IMR-90 (cell line): Measurements from ENCODE around the gene LAIR1. TPM values are rescaled to one million over a fixed set of nuclear protein-coding genes. Genes with fewer than 3 reads are reported as not detected.

Experiments
- ATAC-seq: fragments of 200-7000 bp; cut with Tn5 transposase; 2 replicates; pipeline ENCODE4 v1.9.1; 2020; ENCODE audit warnings: low read depth, mild to moderate bottlenecking, moderate library complexity
- BruUV-seq: library from RNA; stranded (reverse); fragments of 400-500 nt; replicated peaks from 2 replicates; lab custom pipeline; 2021; lab: Mats Ljungman, UMichigan
- CTCF ChIA-PET: fragments of 300-600 bp; formaldehyde crosslinking; extraction: SDS; loops from one replicate; lab custom pipeline; 2021; ENCODE audit warnings: antibody characterized with exemption; lab: Yijun Ruan, JAX
- POLR2A ChIA-PET: fragments of 300-600 bp; sonication (Branson Sonifier 250); formaldehyde crosslinking; loops from one replicate; lab custom pipeline; 2022; ENCODE audit warnings: antibody characterized with exemption; ENCODE audit not compliant: unreplicated experiment; lab: Charles Lee
- DNase-seq: peaks from one replicate; pipeline ENCODE4 v3.0.0; 2013
- H2AFZ ChIP-seq: replicated peaks from 2 replicates; pipeline ENCODE3; 2013; ENCODE audit warnings: low read length, mild to moderate bottlenecking; ENCODE audit not compliant: poor library complexity
- H2AK5ac ChIP-seq: 2 replicates; pipeline ENCODE4 v1.6.1; 2013; ENCODE audit warnings: low read depth, low read length, inconsistent platforms
- H2AK9ac ChIP-seq: replicated peaks from 2 replicates; pipeline ENCODE3; 2013; ENCODE audit warnings: mild to moderate bottlenecking, low read depth, low read length, moderate library complexity; ENCODE audit not compliant: poor library complexity
- H2BK120ac ChIP-seq: 2 replicates; pipeline ENCODE4 v1.6.1; 2013; ENCODE audit warnings: low read depth, low read length, inconsistent platforms
- H2BK15ac ChIP-seq: 3 replicates; pipeline ENCODE4 v1.6.1; 2013; ENCODE audit warnings: low read depth, low read length, inconsistent platforms
- H2BK20ac ChIP-seq: 2 replicates; pipeline ENCODE4 v1.6.1; 2013; ENCODE audit warnings: low read depth, mild to moderate bottlenecking, inconsistent platforms, low read length, moderate library complexity
- H2BK5ac ChIP-seq: 2 replicates; pipeline ENCODE4 v1.6.1; 2013; ENCODE audit warnings: mild to moderate bottlenecking, low read depth, low read length, inconsistent platforms; ENCODE audit not compliant: poor library complexity, severe bottlenecking
- H3K14ac ChIP-seq: replicated peaks from 2 replicates; pipeline ENCODE4 v1.6.1; 2013; ENCODE audit warnings: low read depth, low read length, inconsistent platforms
- H3K18ac ChIP-seq: 2 replicates; pipeline ENCODE4 v1.6.1; 2013; ENCODE audit warnings: low read depth, low read length, control low read depth
- H3K23ac ChIP-seq: 2 replicates; pipeline ENCODE4 v1.6.1; 2013; ENCODE audit warnings: low read depth, low read length, inconsistent platforms
- H3K27ac ChIP-seq: 2 replicates; pipeline ENCODE4 v1.5.1; 2013; ENCODE audit warnings: mild to moderate bottlenecking, control low read depth, low read length; ENCODE audit not compliant: insufficient read depth
- H3K27me3 ChIP-seq: 2 replicates; pipeline ENCODE4 v1.6.1; 2013; ENCODE audit warnings: low read length; ENCODE audit not compliant: control insufficient read depth, insufficient read depth
- H3K36me3 ChIP-seq: 2 replicates; pipeline ENCODE4 v1.6.1; 2013; ENCODE audit warnings: low read length, mixed read lengths; ENCODE audit not compliant: control insufficient read depth, insufficient read depth
- H3K4ac ChIP-seq: 2 replicates; pipeline ENCODE4 v1.6.1; 2013; ENCODE audit warnings: low read depth, low read length, inconsistent platforms
- H3K4me1 ChIP-seq: 2 replicates; pipeline ENCODE4 v1.6.1; 2013; ENCODE audit warnings: low read length, mixed read lengths; ENCODE audit not compliant: control insufficient read depth, insufficient read depth
- H3K4me2 ChIP-seq: 2 replicates; pipeline ENCODE4 v1.6.1; 2013; ENCODE audit warnings: low read depth, mild to moderate bottlenecking, control low read depth, low read length, moderate library complexity
- H3K4me3 ChIP-seq: 2 replicates; pipeline ENCODE4 v1.5.1; 2013; ENCODE audit warnings: low read depth, mild to moderate bottlenecking, control low read depth, low read length, moderate library complexity; ENCODE audit not compliant: insufficient read depth
- H3K56ac ChIP-seq: 2 replicates; pipeline ENCODE4 v1.6.1; 2013; ENCODE audit warnings: low read length, inconsistent platforms; ENCODE audit not compliant: insufficient read depth; ENCODE audit errors: extremely low read depth
- H3K79me1 ChIP-seq, 2 experiments: 2 replicates each; pipeline ENCODE4 v1.6.1; 2013; ENCODE audit warnings: low read length in 2 of 2, inconsistent platforms in 1 of 2, low read depth in 1 of 2
- H3K9ac ChIP-seq: 2 replicates; pipeline ENCODE4 v1.6.1; 2013; ENCODE audit warnings: low read depth, low read length, control low read depth
- H3K9me1 ChIP-seq: 2 replicates; pipeline ENCODE4 v1.6.1; 2013; ENCODE audit warnings: low read length, inconsistent platforms; ENCODE audit not compliant: insufficient read depth
- H3K9me3 ChIP-seq: 2 replicates; pipeline ENCODE4 v1.6.1; 2013; ENCODE audit warnings: low read length; ENCODE audit not compliant: control insufficient read depth, insufficient read depth
- H4K20me1 ChIP-seq: 2 replicates; pipeline ENCODE4 v1.6.1; 2013; ENCODE audit warnings: low read length, inconsistent platforms; ENCODE audit not compliant: insufficient read depth
- H4K5ac ChIP-seq: 2 replicates; pipeline ENCODE4 v1.6.1; 2013; ENCODE audit warnings: mild to moderate bottlenecking, low read depth, low read length, control low read depth
- H4K8ac ChIP-seq, 2 experiments: 2 replicates each; pipeline ENCODE4 v1.6.1; 2013; ENCODE audit warnings: low read depth in 2 of 2, low read length in 2 of 2, control low read depth in 1 of 2, inconsistent platforms in 1 of 2
- H4K91ac ChIP-seq: 2 replicates; pipeline ENCODE4 v1.6.1; 2013; ENCODE audit warnings: low read depth, low read length, inconsistent platforms; ENCODE audit not compliant: insufficient read depth
- BHLHE40 ChIP-seq: fragments of 150-350 bp; IDR thresholded peaks from 2 replicates; pipeline ENCODE4 v1.6.1; 2016; ENCODE audit warnings: mild to moderate bottlenecking, low read depth, low read length
- CTCF ChIP-seq: conservative IDR thresholded peaks from 2 replicates; pipeline ENCODE4 v1.5.1; 2012; ENCODE audit warnings: mild to moderate bottlenecking, low read depth, low read length, improper control_type of control experiment
- WGBS, 2 experiments: methylation state at CpG; one replicate each; pipeline versions ENCODE4 v1.1.5 to v1.1.7; 2013; ENCODE audit warnings: missing lambda C conversion rate in 2 of 2; ENCODE audit not compliant: insufficient read length in 1 of 2; ENCODE audit errors: extremely low coverage in 2 of 2; 5-methylcytosine and 5-hydroxymethylcytosine counted together
- dilution Hi-C: fragments of 300-500 bp; cut with HindIII; formaldehyde crosslinking; loops from one replicate; pipeline ENCODE4 v1.14.3; 2018; ENCODE audit warnings: low sequenced_read_pairs; ENCODE audit not compliant: unreplicated experiment
- in situ Hi-C: fragments of 300-500 bp; cut with MboI; formaldehyde crosslinking; loops from 3 replicates; pipeline ENCODE4 v1.14.3; 2019; ENCODE audit warnings: low sequenced_read_pairs, inconsistent platforms, mixed read lengths
- intact Hi-C: fragments of 100-400 bp; cut with micrococcal nuclease; formaldehyde crosslinking; loops from 2 replicates; pipeline ENCODE4 v1.10.0; 2022
- polyA plus RNA-seq, 3 experiments: library from polyadenylated mRNA; depleted of rRNA; stranded (reverse); fragments of >200 nt; gene quantifications; 2 replicates each; pipeline ENCODE4 v1.2.3, GENCODE V29; 2012; ENCODE audit warnings: low replicate concordance in 1 of 3
- total RNA-seq: library from RNA; depleted of rRNA; stranded (reverse); fragments of >200 nt; gene quantifications from 2 replicates; pipeline ENCODE4 v1.2.3, GENCODE V29; 2012

LAIR1 gene
- total and polyA plus RNA-seq, 2 of the 4 experiments (the other 2 are of a cell fraction) = not detected

DNA sequence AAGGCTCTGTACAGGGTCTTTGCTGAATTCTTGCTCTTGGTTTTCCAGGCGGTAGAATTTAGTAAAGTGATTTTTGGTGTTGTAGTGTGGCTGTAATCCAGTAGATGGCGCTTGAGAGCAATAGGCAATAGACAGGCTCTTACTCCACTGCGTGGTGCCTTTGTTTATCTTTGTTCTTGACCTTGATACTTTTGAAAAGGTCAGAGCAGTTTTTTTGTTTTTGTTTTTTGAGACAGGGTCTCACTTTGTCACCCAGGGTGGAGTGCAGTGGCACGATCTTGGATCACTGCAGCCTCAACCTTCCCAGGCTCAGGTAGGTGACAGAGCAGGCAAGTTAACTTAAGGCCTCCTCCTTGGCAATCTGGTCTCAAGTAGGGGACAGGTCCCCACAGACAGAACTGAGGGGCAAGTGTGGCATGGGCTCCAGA, 39.5 kb downstream of the LAIR1 start:
- DNase-seq (peak; percentile 8), ATAC-seq (peak; percentile 62)
- no peak overlapping the region for H2BK15ac ChIP-seq
- H3K36me3 ChIP-seq = no peaks in the 10 kb centered on the region
- no peak overlapping the region for H3K23ac ChIP-seq
- H2BK120ac ChIP-seq = no peak overlapping the region
- ChIA-PET POLR2A (no interaction called here), CTCF (no interaction called here)
- H3K18ac ChIP-seq = no peak overlapping the region
- no peak overlapping the region for H2BK5ac ChIP-seq
- H4K91ac ChIP-seq = no peak overlapping the region
- H3K4me1 ChIP-seq = no peaks in the 10 kb centered on the region
- H3K14ac ChIP-seq = no peak overlapping the region
- H3K9me3 ChIP-seq = peaks cover under 1% of the 10 kb centered on the region; the same call in 1 of the 2 replicates
- BruUV-seq = no TSS peak
- no peak overlapping the region for H3K56ac ChIP-seq
- H2AK9ac ChIP-seq = no peak overlapping the region
- H2BK20ac ChIP-seq = no peak overlapping the region
- H2AFZ ChIP-seq = no peak overlapping the region
- dilution Hi-C loops = no loop called here
- no peak overlapping the region for H3K9ac ChIP-seq
- no peak overlapping the region for H3K4me2 ChIP-seq
- no peak overlapping the region for H3K4ac ChIP-seq
- H4K20me1 ChIP-seq = no peaks in the 10 kb centered on the region; the same call in 1 of the 2 replicates
- no peaks in the 10 kb centered on the region for H3K9me1 ChIP-seq
- no peak overlapping the region for H3K27ac ChIP-seq
- H3K79me1 ChIP-seq = no peaks in the 10 kb centered on the region
- WGBS, 2 experiments = 0% methylated on average over 2 of the region's 4 CpGs; no CpG with 5 or more reads in 1 of the 2 experiments
- no peak overlapping the region for H3K4me3 ChIP-seq
- intact Hi-C loops = loop anchor here (1.0 kb wide), 1 partner anchor 66 kb away; no protein-coding TSS in a partner anchor
- H2AK5ac ChIP-seq = no peak overlapping the region
- H4K8ac ChIP-seq = no peak overlapping the region
- in situ Hi-C loops = no loop called here
- peak; percentile 48 for TF ChIP-seq CTCF
- no peak for TF ChIP-seq BHLHE40
- no peaks in the 10 kb centered on the region for H3K27me3 ChIP-seq
- H4K5ac ChIP-seq = no peak overlapping the region
